Hematopoietic multipotent progenitor cell treated with erythropoietin and hydrocortisone succinate and interleukin-3 and kit ligand, for 15 days (in vitro differentiated cells): ENCODE results near the gene C3orf62.
"Not testable (repeated sequence)": the region's sequence is repeated elsewhere in the genome, so short reads cannot be mapped to it uniquely, and the experiment has no call there.

Experiments used
- DNase-seq: peaks from one replicate; pipeline ENCODE4 v3.0.0-alpha.2; 2015; ENCODE audit warnings: low spot score

C3orf62 gene

DNA sequence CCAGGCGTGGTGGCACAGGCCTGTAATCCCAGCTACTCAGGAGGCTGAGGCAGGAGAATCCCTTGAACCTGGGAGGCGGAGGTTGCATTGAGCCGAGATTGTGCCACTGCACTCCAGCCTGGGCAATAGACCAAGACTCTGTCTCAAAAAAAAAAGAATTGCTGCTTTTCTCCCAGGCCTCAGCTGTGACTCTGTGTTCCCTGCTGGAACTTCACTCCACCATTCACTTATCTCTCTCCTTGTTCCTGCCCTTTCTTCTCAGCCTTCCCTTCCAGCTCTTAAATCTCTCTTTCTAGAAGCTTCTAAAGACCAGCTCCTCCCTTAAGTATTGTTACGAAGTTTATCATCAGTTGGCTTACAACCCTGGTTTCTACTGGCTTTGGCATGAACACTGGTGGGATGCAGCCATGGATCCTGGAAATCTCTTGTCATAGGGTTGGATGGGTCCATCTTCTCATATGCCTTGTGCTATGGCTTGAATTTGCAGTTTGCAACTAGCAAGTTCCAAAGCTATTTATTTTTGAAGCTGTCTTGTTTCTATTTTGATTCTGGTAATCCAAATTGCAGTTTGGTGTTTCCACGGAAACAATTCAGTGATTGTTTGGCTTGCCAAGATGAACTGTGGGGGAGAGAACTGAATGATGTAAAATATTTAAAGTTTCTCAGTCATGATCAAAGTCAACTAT lies 10.5 kb downstream of the C3orf62 start:
- DNase-seq = no peak

DNA sequence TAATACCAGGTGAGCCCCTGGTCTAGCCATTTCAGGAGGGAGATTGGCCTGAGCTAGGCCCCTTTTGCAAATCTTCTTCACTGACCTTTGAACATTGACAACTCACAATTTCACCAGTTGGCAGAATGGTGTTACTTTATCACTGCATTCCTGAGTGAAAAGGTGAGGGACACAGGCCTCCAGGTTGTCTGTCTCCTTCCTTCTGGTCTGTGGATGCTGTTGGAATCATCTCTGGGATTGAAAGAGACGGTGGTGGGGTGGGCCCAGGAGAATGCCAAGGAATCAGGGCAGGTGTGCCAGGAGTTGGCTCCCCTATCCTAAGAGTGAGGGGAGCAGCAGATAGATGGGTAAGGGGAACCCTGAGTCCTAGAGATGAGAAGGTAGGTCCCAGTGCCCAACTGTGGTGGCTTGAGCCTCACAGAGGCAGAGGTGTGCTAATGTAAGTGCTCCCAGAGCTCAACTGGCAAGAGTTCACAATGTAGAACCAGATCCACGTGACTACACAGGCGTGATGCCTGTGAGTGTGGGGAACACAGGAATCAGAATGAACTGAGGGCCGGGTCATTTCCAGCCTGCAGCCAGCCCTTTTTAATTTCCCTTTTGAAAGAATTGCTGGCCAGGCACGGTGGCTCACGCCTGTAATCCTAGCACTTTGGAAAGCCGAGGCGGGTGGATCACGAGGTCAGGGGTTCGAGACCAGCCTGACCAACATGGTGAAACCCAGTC lies 11.2 kb downstream of the C3orf62 start:
- no peak for DNase-seq

DNA sequence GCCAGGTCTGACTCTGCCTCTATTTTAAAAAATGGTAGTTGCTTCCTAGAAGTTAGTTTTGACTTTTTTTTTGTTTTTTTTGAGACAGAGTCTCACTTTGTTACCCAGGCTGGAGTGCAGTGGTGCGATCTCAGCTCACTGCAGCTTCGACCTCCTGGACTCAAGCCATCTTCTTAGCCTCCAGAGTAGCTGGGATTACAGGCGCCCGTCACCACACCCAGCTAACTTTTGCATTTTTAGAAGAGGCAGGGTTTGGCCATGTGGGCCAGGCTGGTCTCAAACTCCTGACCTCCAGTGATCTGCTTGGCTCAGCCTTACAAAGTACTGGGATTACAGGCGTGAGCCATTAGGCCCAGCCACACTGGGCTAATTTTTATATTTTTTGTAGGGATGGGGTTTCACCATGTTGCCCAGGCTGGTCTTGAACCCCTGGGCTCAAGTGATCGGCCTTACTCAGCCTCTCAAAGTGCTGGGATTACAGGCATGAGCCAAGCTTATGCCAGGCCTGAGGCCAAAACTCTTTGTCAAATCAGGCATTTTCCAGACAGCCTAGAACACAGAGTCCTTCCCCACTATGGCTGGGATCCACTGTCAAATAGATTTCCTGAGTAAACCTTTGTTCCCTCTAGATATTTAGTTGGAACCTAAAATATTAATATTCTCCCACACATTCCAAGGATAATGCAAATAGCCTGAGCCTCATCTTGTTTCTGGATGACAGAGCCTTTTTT lies 13.7 kb downstream of the C3orf62 start:
- DNase-seq = no peak

DNA sequence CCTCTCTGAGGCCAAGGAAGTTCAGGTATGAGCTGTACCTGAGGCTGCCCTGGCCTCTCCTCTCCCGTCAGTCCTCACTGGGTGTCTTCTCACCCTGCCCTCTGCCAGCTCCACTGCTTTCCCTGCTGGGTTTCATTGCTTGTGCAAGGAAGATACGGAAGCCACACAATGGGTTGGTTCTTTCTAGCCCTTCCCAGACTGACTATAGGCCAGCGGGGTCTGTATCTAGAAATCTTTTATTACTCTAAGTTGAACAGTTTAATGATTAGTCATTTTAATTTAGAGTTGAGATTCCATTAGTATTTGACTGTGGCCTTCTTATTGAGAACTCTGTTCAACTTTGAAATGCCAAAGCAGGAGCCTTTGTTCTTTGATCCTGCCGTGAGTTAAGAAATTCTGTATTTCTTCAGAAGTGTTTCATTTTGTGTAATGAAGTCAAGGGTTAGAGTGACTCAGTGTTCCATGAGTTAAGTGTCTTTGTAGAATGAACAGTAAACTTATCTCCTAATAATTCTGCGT lies 16.2 kb downstream of the C3orf62 start:
- DNase-seq = no peak

DNA sequence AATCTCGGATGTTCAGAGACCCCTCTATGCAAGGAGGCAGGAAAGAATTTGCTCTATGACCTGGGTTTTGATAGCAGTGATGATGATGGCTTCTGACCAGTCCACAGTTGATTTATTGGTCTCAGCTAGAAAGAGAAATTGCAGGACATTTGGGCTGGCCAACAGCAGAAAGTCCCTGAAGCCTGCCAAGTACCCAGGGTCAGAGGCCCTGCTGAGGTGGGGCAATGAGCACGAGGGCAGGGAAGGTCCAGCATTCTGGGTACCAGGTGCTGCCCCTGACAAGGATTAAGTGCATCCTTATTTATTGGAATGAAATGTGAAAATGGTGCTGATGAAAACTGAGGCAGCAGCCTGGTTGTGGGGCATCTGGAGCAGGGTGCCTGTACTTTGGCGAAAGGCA lies 19.8 kb downstream of the C3orf62 start:
- DNase-seq = no peak

DNA sequence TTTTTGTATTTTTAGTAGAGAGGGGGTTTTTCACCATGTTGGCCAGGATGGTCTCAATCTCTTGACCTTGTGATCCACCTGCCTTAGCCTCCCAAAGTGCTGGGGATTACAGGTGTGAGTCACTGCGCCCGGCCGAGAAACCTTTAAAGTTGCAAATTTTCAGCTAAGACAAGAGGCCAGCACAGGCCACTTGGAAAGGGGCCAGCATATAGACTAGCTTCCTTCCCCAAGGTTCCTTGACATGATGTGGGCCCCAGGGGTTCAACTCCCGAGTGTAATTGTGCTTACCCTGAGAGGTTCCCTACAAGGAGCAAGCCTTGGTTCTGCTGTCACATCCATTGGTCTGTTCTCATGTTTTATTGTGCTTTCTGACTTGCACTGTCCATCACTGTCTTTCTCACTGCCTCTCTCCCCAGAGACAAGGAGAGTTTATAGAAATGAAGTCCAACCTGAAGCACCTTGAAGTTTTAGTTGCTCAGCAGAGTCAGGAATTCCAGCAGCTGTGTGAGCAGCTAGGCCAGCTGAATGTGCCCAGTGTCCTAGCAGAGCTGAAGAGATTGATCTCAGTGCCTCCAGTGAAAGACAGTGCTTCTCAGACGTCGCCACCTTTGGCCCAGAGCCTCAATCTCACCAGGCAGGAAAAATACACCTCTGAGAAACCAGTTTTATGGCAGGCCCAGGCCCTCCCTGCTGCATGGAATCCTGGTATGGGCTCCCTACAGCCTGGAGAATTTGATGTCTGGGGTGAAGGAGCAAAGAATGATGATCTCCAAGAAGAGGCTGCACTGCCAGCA lies 21.1 kb downstream of the C3orf62 start:
- DNase-seq = no peak

DNA sequence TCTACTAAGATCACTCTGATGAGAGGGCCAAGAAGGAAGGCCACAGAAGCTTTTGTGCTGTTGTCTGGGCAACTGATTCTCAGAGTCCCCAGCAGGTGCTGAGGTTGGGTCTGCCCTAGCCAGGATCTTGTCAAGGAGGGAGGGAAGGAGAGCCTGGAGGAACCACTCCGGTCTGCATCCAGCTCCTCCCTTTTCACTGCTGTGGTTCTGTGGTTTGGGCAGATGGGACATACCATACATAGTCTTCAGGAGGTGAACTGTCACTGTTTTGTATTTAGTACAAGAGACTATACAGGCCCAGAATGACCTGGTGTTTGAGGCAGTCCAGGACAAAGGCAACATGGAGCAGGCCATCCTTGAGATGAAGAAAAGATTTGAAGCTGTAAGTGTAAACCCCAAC lies 21.9 kb downstream of the C3orf62 start:
- no peak for DNase-seq

DNA sequence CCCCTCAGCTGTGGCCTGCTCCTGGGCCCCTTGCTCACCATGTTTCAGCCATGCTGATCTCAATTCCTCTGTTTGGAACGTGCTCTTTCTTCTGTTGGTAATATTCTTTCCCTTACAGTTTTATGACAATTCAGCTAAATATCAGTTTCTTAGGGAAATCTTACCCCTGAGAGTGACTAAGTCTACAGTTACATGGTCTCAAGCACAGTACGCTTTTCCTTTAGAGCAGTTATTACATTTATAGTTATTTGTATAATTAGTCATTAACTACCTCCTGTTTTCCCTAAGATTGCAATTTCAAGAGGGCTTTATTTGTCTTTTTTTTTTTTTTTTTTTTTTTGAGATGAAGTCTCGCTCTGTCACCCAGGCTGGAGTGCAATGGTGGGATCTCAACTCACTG lies 23.5 kb downstream of the C3orf62 start:
- DNase-seq = no peak

DNA sequence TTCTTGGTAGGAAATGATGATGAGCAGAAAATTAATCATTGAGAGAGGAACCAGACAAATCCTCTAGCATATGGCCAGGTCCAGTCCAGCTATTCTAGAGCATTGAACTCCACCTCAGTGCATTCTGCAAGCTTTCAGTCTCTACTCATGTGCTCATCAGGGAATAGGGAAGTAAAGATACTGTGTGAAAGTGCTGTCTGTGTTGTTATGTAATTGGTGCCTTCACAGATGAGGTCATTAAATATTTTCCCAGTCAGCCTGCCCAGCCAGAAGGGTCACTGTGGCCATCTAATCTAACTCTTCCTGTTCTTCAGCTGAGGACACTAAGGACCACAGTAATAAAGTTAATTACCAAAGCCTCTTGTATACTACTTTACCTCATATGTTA lies 28.2 kb downstream of the C3orf62 start:
- DNase-seq = no peak

DNA sequence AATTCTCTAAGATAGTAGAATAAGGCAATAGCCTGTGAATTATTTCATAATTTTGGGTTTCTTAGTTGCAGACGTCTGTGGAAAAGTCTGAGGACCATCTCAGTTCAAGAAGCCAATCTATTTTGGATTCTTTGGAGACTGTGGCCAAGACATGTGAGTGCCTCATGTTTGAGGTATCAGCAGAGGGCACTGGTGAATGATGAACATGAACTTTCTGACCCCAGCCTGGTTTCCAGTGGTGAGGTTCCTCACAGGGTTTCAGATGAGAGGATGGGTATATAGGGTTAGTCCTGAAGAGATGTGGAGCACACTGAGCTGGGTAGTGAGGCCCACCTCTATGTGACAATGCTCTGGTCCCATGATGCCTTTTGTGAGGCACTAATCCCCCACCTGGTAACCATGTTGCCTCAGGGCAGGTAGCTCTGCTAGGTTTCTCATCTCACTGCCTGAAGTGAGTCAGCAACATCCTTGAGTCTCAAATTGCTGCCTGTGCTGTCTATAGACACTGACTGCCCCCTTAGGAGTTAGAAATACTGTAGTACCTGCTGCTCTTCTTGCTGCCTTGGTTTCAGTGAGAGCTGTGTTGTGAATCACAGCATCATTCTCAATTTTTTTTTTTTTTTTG lies 32.3 kb downstream of the C3orf62 start:
- DNase-seq = peak; percentile 30

DNA sequence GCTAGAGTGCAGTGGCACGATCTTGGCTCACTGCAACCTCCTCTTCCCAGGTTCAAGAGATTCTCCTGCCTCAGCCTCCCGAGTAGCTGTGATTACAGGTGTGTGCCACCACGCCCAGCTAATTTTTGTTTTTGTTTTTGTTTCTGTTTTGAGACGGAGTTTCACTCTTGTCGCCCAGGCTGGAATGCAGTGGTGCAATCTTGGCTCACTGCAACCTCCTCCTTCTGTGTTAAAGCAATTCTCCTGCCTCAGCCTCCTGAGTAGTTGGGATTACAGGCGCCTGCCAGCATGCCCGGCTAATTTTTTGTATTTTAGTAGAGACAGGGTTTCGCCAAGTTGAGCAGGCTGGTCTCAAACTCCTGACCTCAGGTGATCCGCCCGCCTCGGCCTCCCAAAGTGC lies 36.9 kb downstream of the C3orf62 start:
- not testable (repeated sequence) for DNase-seq

DNA sequence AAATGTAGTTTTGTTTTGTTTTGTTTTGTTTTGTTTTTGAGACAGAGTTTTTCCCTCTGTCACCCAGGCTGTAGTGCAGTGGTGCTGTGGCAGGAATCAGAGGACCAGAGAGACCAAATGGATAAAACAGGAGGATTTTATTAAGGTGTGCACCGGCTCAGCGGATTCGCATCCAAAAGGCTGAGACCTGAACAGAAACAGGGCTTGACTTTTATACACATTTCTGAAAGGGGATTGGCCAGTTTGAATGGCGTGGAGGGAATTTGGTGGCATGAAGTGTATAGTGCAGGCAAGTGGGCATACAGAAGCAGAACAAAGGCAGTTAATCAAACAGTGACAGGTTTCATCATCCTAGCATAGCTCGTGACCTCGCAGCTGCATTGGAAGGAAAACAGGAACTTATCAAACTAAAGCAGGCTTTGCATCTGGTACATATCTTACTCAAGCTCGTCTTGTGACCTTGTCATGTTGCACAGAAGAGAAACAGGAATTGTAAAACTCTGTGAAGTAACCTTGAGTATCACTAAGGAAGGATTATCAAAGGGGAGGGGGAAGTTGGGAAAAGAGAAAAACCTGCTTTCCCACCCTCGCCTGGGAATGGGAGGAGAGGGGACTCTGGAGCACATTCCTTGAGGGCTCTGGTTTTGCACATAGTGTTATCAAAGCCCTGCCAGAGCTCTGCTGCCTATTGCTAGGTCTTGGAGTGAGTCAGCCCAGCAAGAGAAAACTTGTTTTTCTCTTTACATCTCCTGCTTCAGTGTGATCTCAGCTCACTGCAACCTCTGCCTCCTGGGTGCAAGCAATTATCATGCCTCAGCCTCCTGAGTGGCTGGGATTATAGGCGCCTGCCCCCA lies 38.5 kb downstream of the C3orf62 start:
- DNase-seq = peak; percentile 88

DNA sequence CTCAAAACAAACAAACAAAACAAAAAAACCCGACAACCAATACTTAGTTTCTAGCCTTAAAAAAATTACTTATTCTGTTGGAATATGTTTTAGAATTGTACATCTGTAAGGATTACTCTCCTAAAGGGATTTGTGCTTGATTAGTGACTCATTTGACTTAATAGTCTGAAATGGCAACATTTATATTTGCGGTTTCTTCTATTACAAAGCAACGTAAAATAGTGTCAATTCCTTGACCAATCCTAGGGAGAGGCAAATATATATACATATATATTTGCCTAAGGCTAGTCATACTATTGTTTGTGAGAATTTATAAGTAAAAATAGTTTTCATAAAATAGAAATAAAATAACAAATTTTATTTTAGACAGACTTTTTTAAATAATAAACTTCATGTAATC lies 39.7 kb downstream of the C3orf62 start:
- DNase-seq = no peak

DNA sequence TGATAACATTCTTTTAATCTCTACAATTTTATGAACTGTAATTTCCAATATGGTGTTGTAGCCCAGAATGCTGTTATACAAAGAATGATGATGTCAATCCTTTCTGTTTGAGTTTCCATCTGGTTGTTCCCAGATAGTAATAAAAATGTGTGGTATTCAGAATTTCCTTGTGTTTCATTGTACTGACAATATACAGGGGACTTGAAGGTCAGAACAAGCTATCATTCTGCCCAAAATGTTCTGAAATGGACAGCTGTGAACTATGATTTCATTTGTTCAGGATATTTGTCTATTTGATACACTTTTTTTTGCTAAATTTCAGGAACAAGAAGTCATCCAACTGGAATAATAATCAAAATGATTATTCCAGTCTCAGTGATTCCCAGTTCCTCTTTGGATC lies 40.8 kb downstream of the C3orf62 start:
- no peak for DNase-seq

DNA sequence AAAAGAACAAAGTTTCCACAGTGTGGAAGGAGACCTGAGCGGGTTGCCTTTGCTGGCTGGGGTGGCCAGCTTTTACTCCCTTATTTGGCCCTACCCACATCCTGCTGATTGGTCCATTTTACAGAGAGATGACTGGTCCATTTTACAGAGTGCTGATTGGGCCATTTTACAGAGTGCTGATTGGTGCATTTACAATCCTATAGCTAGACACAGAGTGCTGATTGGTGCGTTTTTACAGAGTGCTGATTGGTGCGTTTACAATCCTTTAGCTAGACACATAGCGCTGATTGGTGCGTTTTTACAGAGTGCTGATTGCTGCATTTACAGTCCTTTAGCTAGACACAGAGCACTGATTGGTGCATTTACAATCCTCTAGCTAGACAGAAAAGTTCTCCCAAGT lies 48.2 kb downstream of the C3orf62 start:
- not testable (repeated sequence) for DNase-seq

DNA sequence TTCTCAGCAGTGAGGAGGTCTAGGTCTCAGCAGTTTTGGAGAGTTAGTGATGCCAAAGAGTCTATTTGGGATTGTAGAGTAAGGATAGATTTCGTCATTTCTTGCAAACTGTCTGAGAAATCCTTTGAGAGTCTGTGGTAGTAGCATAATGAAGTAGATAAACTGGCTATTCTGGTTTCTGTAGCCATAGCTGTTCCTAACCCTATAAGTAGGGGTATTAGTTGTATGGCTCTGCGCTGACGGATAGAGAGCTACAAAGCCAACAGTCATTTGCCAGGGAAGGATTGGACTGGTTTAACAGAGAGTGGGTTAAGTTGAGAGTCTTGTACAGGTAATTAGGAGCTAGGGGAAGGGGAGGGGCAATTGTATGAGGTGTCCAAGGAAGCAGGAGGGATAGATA lies 55.0 kb downstream of the C3orf62 start:
- DNase-seq = no peak

DNA sequence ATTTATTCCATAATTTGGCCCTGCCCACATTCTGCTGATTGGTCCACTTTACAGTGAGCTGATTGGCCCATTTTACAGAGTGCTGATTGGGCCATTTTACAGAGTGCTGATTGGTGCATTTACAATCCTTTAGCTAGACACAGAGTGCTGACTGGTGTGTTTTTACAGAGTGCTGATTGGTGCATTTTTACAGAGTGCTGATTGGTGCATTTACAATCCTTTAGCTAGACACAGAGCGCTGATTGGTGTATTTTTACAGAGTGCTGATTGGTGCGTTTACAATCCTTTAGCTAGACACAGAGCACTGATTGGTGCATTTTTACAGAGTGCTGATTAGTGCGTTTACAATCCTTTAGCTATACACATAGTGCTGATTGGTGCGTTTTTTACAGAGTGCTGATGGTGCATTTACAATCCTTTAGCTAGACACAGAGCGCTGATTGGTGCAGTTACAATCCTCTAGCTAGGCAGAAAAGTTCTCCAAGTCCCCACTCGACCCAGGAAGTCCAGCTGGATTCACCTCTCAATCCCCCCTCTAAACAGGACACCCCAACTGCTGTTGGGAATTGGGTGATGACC lies 56.0 kb downstream of the C3orf62 start:
- not testable (repeated sequence) for DNase-seq

DNA sequence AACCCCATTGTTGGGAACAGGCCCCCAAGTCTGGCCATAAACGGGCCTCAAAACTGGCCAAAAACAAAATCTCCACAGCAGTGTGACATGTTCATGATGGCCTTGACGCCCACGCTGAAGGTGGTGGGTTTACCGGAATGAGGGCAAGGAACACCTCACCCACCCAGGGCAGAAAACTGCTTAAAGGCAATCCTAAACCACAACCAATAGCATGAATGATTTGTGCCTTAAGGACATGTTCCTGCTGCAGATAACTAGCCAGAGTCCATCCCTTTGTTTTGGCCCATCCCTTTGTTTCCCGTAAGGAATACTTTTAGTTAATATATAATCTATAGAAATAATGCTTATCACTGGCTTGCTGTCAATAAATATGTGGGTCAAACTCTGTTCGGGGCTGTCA lies 57.9 kb downstream of the C3orf62 start:
- no peak for DNase-seq
